ENCODE data around the gene RDH8. TPM values are rescaled to one million over a fixed set of nuclear protein-coding genes. Genes with fewer than 3 reads are reported as not detected.

The RDH8 gene
- total and polyA plus RNA-seq, 2 of the 8 experiments (the other 6 are each of a cell fraction or from before 2014, with no cell fraction given) = 0.38 TPM; not detected in 1

GRCh38 chr19:10069046-10069445, 55.8 kb downstream of the RDH8 start:
- Histone ChIP-seq H3K79me2 (ENCODE audit: control insufficient read depth in 1 of 2, insufficient read depth in 2 of 2, low read length in 2 of 2) (no peaks in the 10 kb centered on the region), H4K20me1 (replicated peaks in 1 of 2; ENCODE audit: control insufficient read depth in 1 of 2, insufficient read depth in 2 of 2, low read length in 2 of 2) (no peaks in the 10 kb centered on the region), H2BK5ac (ENCODE audit: low read depth, low read length) (no peak overlapping the region), H3K36me3 (ENCODE audit: control insufficient read depth in 2 of 4, insufficient read depth in 4 of 4, low read length in 3 of 4) (no peaks in the 10 kb centered on the region), H3K18ac (ENCODE audit: extremely low read depth, low read length) (no peak overlapping the region), H3K4me1 (replicated peaks in 1 of 4; ENCODE audit: control insufficient read depth in 3 of 4, insufficient read depth in 4 of 4, low read length in 3 of 4) (peaks cover 0 to 10% (median 5%) of the 10 kb centered on the region in 4 experiments; a peak in 6 of 7 replicates), H2AK5ac (ENCODE audit: low read depth, low read length) (no peak overlapping the region), H4K5ac (ENCODE audit: insufficient read length, low read depth, low read length) (no peak overlapping the region), H3K23ac (ENCODE audit: insufficient read length) (no peak overlapping the region), H3K9ac (replicated peaks in 1 of 4; ENCODE audit: extremely low read depth in 1 of 4, low read depth in 3 of 4, low read length in 3 of 4) (no peak overlapping the region), H2BK15ac (ENCODE audit: low read length) (no peak overlapping the region), H3K27ac (ENCODE audit: low read depth, low read length) (no peak overlapping the region), H3K4ac (replicated peaks; ENCODE audit: insufficient read length, low read depth, low read length) (no peak overlapping the region), H2BK20ac (ENCODE audit: low read length) (no peak overlapping the region), H4K8ac (ENCODE audit: extremely low read depth, insufficient read depth, low read length) (no peak overlapping the region), H3K9me3 (ENCODE audit: insufficient read depth in 2 of 2, low read depth in 1 of 2, low read length in 1 of 2) (peaks cover 7% of the 10 kb centered on the region in 2 experiments), H3K4me3 (ENCODE audit: extremely low read depth in 1 of 4, insufficient read depth in 2 of 4, low read depth in 3 of 4, low read length in 4 of 4) (no peak overlapping the region), H3K23me2 (ENCODE audit: low read depth, low read length) (no peaks in the 10 kb centered on the region), H3K56ac (replicated peaks; ENCODE audit: insufficient read length, low read depth, low read length) (no peak overlapping the region), H2BK12ac (ENCODE audit: low read depth, low read length) (peak overlapping the region; percentile 17; the same call in 1 of the 2 replicates), H3K4me2 (ENCODE audit: insufficient read depth in 1 of 2, low read depth in 2 of 2, low read length in 2 of 2) (no peak overlapping the region), H2AFZ (ENCODE audit: low read length) (no peak overlapping the region), H2BK120ac (replicated peaks; ENCODE audit: low read depth, low read length) (no peak overlapping the region), H3K27me3 (replicated peaks in 1 of 4; ENCODE audit: control insufficient read depth in 3 of 4, extremely low read depth in 1 of 4, insufficient read depth in 3 of 4, low read length in 3 of 4) (no peaks in the 10 kb centered on the region), H3K14ac (ENCODE audit: insufficient read length) (no peak overlapping the region), H3K79me1 (ENCODE audit: low read depth, low read length) (no peaks in the 10 kb centered on the region; the same call in 1 of the 2 replicates), H4K91ac (replicated peaks; ENCODE audit: insufficient read length, low read length) (no peak overlapping the region)
- no peak for FAIRE-seq
- DNase-seq (ENCODE audit: low read depth in 1 of 2, low spot score in 2 of 2) = no peak
- 86% methylated on average over 6 of the region's 6 CpGs; no CpG with 5 or more reads in 1 of the 2 experiments for WGBS, 2 experiments (ENCODE audit: extremely low coverage in 1 of 2, insufficient coverage in 1 of 2, insufficient read length in 1 of 2, insufficient replicate concordance in 2 of 2, low coverage in 1 of 2, low lambda C conversion rate in 2 of 2, missing lambda C conversion rate in 1 of 2)
- CTCF ChIA-PET (ENCODE audit: partially characterized antibody) = interaction anchor here (0.6 to 1.4 kb wide), 2 partner anchors 11 to 1290 kb away, joined by 3 to 4 read pairs; no protein-coding TSS in a partner anchor
- POLR2A ChIA-PET (ENCODE audit: partially characterized antibody) = interaction anchor here (1.0 to 1.1 kb wide), 2 partner anchors 27 to 65 kb away, joined by 3 to 4 read pairs; no protein-coding TSS in a partner anchor
- no peak for TF ChIP-seq TBP (IDR thresholded peaks at IDR 0.05; ENCODE audit: low read depth, low read length)
- TF ChIP-seq CBX8 (IDR thresholded peaks at IDR 0.05; ENCODE audit: borderline replicate concordance, low read depth, low read length) = no peak
- TF ChIP-seq CTBP2 (IDR thresholded peaks at IDR 0.05; ENCODE audit: borderline replicate concordance, insufficient read depth, insufficient read length, low read length) = no peak
- no peak for TF ChIP-seq RBBP5 (IDR thresholded peaks at IDR 0.05; ENCODE audit: borderline replicate concordance, low read depth, low read length)
- TF ChIP-seq SRF (IDR thresholded peaks at IDR 0.05; ENCODE audit: low read depth, low read length) = no peak
- TF ChIP-seq NANOG (IDR thresholded peaks at IDR 0.05; ENCODE audit: insufficient read depth, low read depth, low read length, poor library complexity, severe bottlenecking) = no peak
- TF ChIP-seq CBX5 (IDR thresholded peaks at IDR 0.05; ENCODE audit: low read depth, low read length) = no peak
- TF ChIP-seq SP2 (IDR thresholded peaks at IDR 0.05; ENCODE audit: low read length) = no peak
- TF ChIP-seq POU5F1 (IDR thresholded peaks at IDR 0.05; ENCODE audit: low read depth, low read length) = no peak
- no peak for TF ChIP-seq KDM1A (IDR thresholded peaks at IDR 0.05; ENCODE audit: borderline replicate concordance, low read length)
- TF ChIP-seq RXRA (IDR thresholded peaks at IDR 0.05; ENCODE audit: insufficient read depth, low read depth, low read length) = no peak
- no peak for TF ChIP-seq E2F6 (IDR thresholded peaks at IDR 0.05)
- no peak for TF ChIP-seq RFX5 (IDR thresholded peaks at IDR 0.05; ENCODE audit: borderline replicate concordance, low read depth, low read length)

Data from H1 (cell line).